NCI-H226 (cell line): ENCODE data around the gene IL21.
"Not testable (repeated sequence)": the region's sequence is repeated elsewhere in the genome, so short reads cannot be mapped to it uniquely, and the experiment has no call there.

Experiments used
- DNase-seq: peaks from one replicate; pipeline ENCODE4 v3.0.0-alpha.2; 2015

IL21 gene

DNA sequence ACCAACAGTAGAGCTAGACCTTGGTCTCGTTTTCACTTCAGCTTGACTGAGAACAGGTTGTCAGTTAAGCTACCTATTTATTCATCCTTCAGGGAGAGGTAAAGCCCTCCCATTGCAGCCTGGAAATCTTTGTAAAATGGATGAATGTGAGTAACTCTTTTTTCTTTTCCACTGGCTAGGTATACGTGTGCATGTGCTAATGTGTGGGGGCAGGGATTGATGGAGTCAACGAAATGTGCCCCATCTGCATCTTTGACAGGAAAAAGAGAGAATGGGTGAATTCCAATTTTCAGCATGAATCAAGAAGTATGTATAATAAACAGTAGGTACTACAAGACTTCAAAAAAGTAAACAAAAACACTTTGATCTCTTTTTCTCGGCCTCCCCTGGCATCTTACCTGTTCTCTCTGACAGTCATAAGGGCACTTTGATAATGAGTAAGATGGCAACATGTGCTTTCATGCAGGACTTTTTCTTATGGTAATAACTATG, at the start of gene IL21:
Gene IL21 (minus strand): TSS at position 51 of the 492 bp plus-strand sequence. CDS start 55 bp downstream, outside the sequence.
- no peak for DNase-seq

DNA sequence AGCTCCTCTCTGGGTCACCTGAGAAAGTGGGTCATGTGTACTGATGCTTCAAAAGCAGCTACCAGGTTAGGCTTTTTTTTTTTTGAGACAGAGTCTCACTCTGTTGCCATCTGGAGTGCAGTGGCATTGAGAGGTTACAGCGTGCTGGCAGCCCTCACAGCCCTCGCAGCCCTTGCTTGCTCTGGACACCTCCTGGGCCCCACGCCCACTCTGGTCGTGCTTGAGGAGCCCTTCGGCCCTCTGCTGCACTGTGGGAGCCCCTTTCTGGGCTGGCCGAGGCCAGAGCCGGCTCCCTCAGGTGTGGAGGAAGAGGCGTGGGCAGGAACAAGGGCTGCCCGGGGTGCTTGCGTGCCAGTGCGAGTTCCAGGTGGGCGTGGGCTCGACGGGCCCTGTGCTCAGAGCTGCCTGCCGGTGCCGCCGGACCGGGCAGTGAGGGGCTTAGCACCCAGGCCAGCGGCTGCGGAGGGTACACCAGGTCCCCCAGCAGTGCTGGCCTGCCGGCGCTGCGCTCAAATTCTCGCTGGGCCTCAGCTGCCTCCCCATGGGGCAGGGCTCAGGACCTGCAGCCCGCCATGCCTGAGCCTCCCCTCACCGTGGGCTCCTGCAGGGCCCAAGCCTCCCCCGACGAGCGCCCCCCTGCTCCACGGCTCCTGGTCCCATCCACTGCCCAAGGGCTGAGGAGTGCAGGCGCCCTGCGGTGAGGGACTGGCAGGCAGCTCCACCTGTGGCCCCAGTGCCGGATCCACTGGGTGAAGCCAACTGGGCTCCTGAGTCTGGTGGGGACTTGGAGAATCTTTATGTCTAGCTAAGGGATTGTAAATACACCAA, 49.3 kb upstream of the IL21 start:
- no peak for DNase-seq

DNA sequence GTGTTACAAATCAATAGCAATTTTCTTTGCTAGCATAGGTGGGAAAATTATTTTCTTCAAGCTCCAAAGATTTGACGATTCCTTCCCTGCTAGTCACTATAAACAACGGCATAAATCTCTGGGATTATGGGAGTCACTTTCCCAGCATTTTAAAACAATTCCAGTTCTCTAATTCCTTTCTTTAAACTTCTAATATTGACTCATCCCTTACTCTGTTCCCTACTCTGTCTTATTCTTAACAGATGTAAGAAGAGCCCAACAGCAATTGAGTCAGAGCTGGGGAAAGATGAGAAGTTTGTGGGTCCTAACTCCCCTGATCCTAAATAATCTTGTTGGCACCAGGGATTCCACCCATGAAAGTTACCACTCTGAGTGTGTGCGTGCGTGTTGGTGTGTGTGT, 47.4 kb upstream of the IL21 start:
- no peak for DNase-seq

DNA sequence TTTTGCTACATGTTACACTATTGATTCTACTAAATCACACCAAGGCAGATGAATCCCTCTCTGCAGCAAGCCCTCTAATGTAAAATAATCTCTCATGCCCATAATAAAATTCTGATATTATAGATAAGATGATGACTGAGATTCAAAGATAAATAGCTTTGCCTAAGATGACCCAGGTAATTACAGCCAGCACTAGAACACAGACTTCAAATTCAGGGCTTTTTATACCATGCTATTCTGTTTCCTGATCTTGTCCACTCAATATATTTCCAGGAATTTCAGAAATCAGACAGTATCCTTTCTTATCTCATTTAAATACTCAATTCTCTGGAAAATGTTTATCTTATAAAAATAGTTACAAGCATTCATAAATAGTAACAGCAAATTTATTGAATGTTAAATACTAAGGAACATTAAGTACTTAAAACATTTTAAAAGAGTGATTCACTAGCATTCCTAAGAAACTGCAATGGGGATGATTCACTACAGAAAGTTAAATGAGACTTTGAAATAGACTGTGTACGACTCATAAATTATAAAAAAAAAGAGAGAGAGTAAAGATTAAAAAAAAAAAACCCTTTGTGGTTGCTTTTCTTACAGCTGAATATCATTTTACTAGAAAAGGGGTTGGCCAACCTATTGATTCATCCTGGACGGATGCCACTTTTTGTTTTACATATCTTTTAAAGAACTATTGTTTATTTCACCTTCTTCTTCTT, 45.8 kb upstream of the IL21 start:
- peak; percentile 72 for DNase-seq

DNA sequence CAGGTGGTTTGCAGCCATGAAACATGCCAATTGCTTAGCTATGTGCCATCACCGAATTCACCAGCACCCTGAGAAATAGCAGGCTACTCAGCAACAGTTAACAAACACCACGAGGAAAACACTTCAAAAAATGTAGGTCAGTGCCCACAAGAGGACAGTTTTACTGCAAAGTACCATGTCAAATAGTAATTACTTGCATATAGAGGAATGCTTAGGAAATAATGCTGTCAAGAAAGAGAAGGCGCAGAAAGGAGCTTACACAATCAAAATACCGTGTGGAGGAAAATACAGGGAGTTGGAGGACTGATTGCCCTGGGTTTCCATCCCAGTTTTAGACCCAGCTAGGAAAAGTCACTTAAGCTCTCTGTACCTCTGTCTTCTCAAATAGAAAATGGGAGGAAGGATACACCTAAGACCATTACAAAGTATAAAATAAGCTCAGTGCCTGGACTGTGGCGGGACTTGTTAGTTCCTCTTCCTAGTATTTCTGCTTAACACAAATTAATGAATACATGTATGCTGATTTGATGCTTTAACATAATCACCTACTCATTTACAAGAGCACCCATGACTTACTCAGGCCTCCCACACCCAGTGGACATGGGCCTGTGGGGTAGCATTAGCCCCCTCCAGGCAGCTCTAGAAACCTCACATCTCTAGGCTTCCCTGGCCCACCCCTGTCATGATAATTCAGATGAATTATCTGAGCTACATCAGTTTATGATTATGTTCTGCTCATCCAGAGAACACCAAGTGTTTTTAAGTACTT, 44.5 kb upstream of the IL21 start:
- DNase-seq, result peak; percentile 48

DNA sequence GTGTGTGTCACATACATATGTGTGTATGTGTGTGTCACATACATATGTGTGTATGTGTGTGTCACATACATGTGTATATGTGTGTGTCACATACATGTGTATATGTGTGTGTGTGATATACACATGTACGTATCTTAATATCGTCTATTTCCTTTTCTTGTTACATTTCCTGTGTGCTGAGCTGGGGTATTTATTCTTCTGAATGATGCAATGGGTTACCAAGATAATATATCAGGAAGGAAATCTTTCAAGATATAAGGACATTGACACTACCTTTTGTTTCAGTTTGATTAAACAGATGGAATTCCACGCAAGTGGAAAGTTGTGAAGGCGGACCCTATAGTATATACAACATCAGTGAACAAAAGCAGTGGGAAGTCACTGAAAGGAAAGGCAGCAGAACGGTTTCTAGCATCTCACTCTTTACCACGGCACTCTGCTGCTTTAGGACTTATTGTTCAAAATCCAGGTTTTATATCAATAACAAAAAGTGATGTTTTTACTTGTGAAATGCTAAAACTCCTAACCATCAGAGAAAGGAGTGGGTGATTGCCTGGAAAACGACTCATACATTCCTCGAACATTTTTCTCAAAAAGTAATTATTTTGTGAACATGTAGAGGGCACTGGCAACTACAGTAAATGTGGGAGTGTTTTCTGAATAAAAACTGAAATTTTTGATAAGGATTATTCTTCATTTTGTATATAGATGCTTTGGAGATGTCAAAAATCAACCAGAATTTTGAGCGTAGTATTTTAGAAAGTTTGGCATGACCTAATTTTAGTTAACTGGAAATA, 43.1 kb upstream of the IL21 start:
- DNase-seq, result peak; percentile 21

DNA sequence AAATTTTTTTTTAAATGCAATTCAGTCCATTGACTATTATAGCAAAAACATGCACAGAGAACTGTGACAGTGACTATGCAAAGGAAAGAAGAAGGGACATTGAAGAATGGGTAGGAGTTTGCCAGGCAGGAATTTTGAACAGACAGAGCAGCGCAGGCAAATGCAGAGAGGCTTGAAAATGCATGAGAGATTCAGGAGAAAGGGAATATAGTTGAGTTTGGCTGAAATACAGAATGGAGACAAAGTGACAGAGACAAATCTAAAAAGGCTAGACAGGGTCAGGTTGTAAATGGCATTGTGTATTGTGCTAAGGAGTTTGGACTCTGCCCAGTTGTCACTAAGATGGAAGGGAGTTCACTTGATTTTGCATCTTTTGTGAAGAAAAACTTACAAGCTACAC, 42.4 kb upstream of the IL21 start:
- no peak for DNase-seq

DNA sequence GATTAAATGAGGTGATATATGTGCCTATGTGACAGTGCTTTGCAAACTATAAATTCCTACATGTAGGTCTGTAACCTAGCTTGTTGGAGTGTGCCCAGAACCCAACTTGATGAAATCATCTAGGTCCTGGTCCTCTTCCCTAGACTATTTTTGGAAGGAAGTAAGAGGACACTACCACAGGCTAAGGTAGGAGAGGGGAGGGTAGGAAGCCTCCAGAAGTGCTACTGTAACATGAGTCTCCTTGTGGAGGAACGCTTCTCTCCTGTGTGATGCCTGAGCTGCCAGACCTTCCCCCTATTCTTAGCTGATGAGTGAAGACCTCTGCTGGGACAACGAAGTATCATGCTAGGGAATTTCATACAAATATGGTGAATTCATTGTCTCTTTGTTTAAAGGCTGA, 41.8 kb upstream of the IL21 start:
- DNase-seq, result no peak

DNA sequence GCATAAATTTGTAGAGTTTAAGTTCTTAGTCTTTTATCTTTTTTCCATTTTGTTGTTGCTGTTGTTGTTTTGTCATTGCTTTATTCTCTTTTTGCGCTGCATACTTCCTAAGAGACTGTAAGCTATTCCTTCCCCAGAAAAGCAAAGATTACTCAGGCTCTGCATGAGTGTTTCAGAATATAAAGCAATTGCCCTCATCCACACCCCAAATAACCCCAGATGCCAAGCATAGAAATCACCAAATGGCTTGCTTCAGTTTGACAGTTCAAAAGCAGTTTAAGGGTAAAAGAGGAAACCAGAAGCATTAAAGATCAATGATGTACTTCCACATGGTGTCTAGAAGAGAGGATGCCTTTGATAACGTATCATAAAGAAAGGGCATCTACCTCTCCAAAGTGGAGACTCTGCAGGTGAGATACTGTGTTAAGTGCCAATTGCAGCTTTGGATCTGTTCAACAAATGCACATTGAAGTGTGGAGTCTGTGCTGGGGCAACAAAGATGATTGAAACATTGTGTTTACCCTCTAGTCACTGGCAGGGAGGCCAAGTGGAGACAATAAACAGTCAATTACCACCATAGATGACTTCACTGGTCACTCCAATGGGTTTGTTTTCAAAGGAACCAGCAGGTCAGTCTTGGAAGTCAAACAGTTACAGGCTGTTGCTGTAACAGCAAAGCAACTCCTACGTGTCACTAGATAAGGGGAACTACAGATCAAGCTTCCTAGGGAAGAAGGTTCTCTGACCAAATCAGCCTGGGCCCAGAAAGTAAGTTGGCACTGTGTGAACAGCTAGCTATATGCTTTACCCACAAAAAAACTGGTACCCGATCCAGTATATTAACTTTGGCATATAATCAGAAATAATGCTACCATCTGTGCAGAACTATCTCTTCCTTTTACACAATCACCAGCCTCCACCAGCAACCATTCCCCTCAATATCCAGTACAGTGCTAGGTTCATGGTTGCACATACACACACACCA, 40.6 kb upstream of the IL21 start:
- peak; percentile 42 for DNase-seq

DNA sequence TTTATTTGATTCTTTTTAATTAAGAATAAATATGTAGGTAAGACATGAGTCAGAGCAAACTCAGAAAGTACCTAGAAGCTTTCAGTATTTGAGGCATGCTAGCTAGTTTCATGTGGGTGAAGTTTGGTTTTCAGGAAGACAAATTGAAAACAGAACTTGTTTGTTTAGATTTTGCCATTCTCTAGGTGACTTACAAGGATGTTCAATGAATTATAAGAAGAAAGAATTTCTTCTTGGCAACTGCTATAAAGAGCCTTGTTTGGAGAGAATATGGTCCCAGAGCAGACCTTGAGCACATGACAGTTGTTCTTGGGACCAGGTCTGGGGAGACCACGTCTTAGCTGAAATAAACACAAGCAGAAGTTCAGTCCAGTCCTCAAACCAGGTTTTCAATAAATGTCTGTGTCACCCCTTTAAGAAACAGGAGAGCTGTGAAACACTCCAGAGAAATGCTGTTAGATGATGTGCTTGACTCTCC, 38.0 kb upstream of the IL21 start:
- no peak for DNase-seq

DNA sequence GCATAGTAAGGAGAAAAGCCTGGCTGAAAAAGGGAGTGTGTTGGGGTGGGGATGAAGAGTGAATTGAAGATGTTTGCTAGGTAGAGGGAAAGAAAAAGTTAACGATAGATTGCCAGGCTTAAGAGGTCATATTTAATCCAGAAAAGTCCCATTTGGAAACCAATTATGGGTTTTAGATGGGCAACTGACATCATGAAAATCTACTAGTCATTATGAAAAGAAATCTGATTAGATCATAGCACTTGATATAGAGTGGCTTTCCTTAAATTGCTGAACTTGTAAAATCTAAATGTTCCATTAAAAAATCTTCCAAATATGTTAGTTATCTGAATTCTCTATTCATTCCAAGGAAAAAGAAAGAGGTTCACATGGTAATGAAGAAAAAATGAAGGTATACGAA, 37.5 kb upstream of the IL21 start:
- DNase-seq, result no peak

DNA sequence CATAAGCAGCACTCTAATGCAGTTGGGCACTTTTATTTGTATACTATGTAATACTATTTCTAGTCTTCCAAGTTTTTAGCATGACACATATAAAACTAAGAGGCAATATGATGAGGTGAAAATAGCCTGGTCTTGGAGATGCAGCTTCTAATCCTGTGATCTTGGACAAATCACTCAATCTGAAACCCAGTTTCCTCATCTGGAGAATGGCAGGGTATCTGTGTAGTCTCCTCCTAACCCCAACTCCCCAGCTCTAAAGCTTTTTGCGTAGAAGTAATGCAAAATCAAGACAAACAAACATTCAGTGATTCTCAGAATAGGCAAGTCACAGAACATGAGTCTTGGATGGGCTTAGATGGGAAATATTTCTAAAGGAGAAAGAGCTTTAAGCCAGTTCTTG, 36.7 kb upstream of the IL21 start:
- DNase-seq, result no peak

DNA sequence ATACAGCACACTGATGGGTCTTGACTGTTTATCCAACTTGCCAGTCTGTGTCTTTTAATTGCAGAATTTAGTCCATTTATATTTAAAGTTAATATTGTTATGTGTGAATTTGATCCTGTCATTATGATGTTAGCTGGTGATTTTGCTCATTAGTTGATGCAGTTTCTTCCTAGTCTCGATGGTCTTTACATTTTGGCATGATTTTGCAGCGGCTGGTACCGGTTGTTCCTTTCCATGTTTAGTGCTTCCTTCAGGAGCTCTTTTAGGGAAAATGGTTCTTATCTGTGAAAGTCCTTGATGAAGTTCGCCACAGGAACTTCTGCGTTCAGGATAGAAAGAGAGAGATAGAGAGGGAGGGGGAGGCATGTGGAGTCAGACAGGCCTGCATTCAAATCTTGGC, 35.7 kb upstream of the IL21 start:
- DNase-seq, result not testable (repeated sequence)

DNA sequence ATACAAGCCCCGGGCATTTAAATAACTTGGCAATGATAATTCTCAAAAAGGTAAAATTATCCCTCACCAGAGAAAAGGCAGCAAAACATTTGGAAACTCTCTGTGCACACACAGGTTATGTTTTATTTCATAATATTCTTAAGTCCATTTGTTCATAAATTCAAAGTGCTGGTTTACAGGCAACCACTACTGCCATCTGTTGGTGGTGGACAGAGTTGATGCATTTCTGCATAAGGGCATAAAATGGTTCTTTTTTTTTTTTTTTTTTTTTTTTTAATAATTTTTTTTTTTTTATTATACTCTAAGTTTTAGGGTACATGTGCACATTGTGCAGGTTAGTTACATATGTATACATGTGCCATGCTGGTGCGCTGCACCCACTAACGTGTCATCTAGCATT, 31.5 kb upstream of the IL21 start:
- peak; percentile 9 for DNase-seq

DNA sequence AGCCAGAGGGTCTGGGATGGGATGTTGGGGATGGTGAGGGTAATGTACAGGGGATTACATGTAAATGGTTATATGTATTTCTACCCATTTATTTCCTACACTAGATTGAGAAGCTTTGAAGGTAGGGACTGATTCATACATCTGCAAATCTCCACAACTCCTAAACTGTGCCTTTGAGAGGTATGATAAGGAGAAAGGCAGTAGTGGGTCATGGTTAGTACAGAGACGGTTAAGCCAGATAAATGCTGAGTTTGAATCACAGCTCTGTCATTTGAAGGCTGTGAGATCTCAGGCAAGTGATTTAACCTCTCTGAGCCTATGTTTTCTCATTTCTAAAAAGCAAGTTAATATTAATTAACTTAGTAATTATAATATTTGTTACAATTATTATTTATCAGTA, 29.3 kb upstream of the IL21 start:
- no peak for DNase-seq

DNA sequence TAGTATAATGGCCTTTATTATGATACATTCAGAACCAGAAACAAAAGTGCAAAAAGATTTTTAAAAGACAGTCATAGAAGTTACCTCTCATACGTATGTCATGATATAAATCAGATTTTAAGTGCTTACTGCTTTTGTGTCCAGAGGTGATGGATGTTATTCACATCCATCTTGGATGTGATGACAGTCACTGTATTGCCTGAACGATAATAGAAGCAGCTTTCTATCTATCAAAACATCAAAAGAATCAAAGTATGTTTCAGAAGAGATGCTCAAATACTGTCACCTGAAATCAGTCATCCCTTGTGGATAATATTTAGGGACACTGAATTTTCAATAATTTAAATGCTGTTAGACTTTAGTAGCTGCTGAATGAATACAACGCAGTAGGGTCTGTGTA, 26.8 kb upstream of the IL21 start:
- DNase-seq, result no peak

DNA sequence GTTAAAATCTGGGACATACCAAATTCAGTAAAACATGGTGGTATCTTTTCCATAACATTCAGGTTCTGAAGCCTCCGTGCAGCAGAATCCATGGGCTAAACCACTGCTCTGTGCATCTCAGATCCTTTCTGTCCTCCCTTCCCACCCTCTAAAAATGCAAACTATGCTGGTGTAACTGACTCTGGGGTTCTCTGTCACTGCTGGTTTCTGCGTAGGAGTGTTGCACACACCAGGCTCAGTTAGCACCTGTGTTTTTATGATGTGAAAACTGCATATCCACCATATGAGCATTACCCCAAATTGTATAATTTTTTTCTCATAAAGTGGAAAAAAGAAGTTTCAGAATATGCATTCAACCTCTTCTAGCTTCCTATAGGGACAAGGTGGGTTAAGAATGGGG, 22.4 kb upstream of the IL21 start:
- no peak for DNase-seq

DNA sequence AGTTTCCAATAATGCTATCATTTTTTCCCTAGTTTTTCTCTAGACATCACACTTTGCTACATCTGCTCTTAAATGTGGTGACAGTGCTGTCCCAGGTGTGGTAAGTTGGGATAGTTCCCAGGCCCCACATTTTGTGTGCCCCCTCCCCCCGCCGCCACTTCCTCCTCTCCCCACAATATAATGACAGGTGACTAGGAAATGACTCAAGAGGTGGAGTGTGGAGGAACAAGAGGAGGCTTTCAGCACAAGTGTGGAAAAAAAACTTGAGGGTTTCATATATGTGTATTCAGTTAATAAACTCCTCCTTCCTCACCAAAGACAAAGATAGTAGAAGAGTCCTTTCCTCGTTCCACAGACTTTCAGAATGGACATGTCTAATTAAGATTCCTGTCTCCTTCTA, 18.3 kb upstream of the IL21 start:
- DNase-seq, result no peak

DNA sequence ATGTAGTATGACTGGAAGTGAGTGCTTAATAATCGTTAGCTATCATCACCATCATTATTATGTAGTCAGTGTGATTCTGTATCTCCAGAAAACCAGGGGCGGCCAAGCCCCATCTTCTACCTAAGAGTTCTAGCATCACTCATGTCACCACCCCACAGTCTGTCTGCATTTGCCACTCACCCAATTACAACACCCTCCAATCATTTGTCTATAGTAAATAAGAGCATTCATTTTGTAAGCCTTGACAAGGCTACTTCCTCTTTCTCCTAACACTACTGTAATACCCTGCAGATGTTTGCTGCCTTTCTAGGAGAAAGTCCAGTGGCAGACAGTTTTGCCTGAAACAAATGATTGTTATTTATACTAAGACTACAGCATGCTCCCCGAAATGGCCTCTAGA, 15.8 kb upstream of the IL21 start:
- no peak for DNase-seq

DNA sequence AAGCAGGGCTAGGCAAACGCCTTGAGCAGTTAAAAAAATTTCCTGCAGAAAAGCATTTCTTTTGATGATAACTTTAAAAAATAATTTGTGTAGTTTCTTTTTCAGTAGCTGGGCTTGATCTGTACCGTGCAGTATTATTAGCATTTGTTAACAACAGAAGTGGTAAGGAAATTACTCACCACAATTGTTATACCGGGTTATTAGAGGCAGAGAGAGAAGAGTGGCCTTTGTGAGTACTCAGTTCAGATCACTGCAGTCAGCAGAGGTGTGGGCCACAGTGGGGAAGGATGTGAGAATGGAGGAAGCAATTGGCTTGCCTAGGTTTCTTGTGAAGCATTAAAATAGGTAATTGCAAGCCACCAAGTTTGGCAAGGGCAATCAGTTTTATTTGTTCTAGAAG, 14.3 kb upstream of the IL21 start:
- no peak for DNase-seq

DNA sequence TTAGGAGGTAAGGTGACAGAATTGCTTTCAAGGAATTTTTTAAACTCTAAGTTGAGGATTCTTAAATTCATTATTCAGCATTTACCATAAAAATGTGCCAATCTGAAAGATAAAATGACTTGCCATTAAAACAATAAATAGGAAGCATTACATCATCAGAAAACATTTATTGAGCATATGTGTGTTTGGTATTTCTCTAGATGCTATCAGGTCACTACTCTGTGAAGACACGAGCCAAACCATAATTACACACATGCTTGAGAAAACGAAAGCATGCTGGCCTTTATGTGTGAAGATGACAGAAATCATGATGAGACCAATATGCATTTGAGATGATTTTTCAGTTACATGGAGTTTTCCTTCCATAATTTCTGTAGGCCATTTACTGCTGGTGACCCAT, 12.3 kb upstream of the IL21 start:
- no peak for DNase-seq
